ENCODE measurements around the gene PDE1A. TPM values are rescaled to one million over a fixed set of nuclear protein-coding genes. Genes with fewer than 3 reads are reported as not detected.

PDE1A gene
- total and polyA plus RNA-seq, 2 experiments from 2014 or later: 1.0 to 4.7 TPM

DNA sequence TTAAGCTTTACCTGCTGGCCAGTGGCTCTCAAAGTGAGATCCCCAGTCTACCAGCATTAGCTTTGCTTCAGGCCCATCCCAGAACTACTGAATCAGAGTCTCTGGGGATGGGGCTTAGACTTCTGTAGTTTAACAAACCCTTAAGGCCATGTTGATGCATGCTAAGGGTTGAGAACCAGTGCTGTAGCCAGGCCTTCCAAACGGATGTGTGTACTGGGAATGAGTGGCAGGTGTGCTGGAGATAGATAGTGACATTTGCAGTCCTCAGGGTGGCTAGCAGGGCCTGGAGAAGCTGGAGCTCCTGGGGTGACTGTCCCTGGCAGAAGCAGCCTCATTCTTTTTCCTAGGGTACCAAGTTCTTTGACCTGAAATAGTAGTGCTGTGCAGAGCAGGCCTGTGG is 292.6 kb downstream of the PDE1A start:
- no peak for DNase-seq (ENCODE audit: low spot score)
- H3K27ac ChIP-seq: no peak overlapping the region
- H4K20me1 ChIP-seq (ENCODE audit: insufficient read depth, poor library complexity, severe bottlenecking): no peaks in the 10 kb centered on the region
- WGBS (ENCODE audit: low lambda C conversion rate, missing lambda C conversion rate): 67% methylated on average over 1 of the region's 1 CpG
- no peak overlapping the region for H2AFZ ChIP-seq
- no peak overlapping the region for H3K4me3 ChIP-seq
- no peaks in the 10 kb centered on the region for H3K4me1 ChIP-seq (ENCODE audit: insufficient read depth)
- TF ChIP-seq EZH2phosphoT487 (IDR thresholded peaks at IDR 0.05; ENCODE audit: low read depth, severe bottlenecking, unreplicated experiment) (no peak), EZH2 (IDR thresholded peaks at IDR 0.05; ENCODE audit: borderline replicate concordance) (no peak)
- H3K79me2 ChIP-seq: no peaks in the 10 kb centered on the region
- H3K9me2 ChIP-seq (replicated peaks; ENCODE audit: insufficient read depth): no peaks in the 10 kb centered on the region
- no peak overlapping the region for H3K4me2 ChIP-seq
- H3K36me3 ChIP-seq (replicated peaks; ENCODE audit: insufficient read depth, low read depth): no peaks in the 10 kb centered on the region
- H3K27me3 ChIP-seq: no peaks in the 10 kb centered on the region
- no peaks in the 10 kb centered on the region for H3K9me3 ChIP-seq (ENCODE audit: low read depth)

DNA sequence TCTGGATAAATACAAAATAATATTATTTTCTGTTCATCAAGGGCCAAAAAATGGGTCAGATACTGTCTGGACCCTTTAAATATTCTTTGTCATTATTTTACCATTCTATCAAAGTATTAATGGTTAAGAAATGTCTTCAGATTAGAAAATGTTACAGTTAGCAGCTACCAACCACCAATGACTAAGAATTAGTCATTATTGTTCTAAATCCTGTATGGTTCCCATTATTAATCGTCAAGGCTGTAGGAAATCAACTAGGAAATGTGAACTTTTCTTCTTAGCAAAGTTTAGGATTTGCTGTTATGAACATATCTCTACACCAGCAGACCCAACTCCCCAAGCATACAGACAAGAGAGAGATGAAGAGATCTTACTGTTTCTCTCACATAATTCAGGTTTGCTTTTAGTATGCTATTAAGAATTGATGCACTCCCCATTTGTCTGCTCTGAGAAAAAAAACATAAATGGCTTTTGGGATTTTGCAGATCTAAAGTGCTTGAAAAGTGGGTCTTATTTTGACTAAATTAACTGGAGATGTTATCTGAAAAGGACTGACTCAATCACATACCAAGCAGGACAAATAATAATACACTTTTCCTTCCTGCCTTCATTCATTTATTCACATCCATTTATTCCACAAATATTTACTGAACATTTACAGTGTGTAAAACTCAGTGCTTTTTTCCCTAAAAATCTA is 293.5 kb downstream of the PDE1A start:
- Histone ChIP-seq H3K27ac (no peak overlapping the region), H3K9me3 (ENCODE audit: low read depth) (no peaks in the 10 kb centered on the region), H3K4me1 (ENCODE audit: insufficient read depth) (no peaks in the 10 kb centered on the region), H2AFZ (no peak overlapping the region), H3K4me2 (no peak overlapping the region), H3K4me3 (no peak overlapping the region), H3K9me2 (replicated peaks; ENCODE audit: insufficient read depth) (no peaks in the 10 kb centered on the region), H3K27me3 (no peaks in the 10 kb centered on the region), H3K36me3 (replicated peaks; ENCODE audit: insufficient read depth, low read depth) (no peaks in the 10 kb centered on the region), H4K20me1 (ENCODE audit: insufficient read depth, poor library complexity, severe bottlenecking) (no peaks in the 10 kb centered on the region), H3K79me2 (no peaks in the 10 kb centered on the region)
- DNase-seq (ENCODE audit: low spot score): no peak
- 70% methylated on average over 1 of the region's 1 CpG for WGBS (ENCODE audit: low lambda C conversion rate, missing lambda C conversion rate)
- TF ChIP-seq EZH2phosphoT487 (IDR thresholded peaks at IDR 0.05; ENCODE audit: low read depth, severe bottlenecking, unreplicated experiment) (no peak), EZH2 (IDR thresholded peaks at IDR 0.05; ENCODE audit: borderline replicate concordance) (no peak)
- TF ChIP-seq, protein P1, sequence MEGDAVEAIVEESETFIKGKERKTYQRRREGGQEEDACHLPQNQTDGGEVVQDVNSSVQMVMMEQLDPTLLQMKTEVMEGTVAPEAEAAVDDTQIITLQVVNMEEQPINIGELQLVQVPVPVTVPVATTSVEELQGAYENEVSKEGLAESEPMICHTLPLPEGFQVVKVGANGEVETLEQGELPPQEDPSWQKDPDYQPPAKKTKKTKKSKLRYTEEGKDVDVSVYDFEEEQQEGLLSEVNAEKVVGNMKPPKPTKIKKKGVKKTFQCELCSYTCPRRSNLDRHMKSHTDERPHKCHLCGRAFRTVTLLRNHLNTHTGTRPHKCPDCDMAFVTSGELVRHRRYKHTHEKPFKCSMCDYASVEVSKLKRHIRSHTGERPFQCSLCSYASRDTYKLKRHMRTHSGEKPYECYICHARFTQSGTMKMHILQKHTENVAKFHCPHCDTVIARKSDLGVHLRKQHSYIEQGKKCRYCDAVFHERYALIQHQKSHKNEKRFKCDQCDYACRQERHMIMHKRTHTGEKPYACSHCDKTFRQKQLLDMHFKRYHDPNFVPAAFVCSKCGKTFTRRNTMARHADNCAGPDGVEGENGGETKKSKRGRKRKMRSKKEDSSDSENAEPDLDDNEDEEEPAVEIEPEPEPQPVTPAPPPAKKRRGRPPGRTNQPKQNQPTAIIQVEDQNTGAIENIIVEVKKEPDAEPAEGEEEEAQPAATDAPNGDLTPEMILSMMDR (IDR thresholded peaks at IDR 0.05; ENCODE audit: poor library complexity): no peak

DNA sequence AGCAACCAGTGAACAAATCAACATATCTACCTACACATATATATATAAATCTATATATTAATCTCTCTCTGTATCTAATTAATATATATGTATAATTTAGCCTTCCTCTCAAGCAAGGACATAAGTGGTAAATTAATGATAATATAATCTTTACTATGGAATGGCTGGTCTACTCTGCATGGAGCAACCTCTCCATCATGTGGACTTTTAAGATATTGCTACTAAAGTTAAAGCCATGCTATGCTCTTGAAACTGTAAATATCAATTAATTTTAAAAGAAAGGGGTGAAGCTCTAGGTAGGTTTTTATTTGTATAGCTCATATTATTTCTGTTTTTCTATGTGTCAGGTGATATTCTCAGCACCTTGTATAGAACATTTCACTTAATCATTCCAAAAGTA is 294.2 kb downstream of the PDE1A start:
- Histone ChIP-seq H3K9me2 (replicated peaks; ENCODE audit: insufficient read depth) (no peaks in the 10 kb centered on the region), H3K9me3 (ENCODE audit: low read depth) (no peaks in the 10 kb centered on the region), H3K4me3 (no peak overlapping the region), H2AFZ (no peak overlapping the region), H3K27me3 (no peaks in the 10 kb centered on the region), H3K79me2 (no peaks in the 10 kb centered on the region), H3K4me1 (ENCODE audit: insufficient read depth) (no peaks in the 10 kb centered on the region), H3K4me2 (no peak overlapping the region), H3K36me3 (replicated peaks; ENCODE audit: insufficient read depth, low read depth) (no peaks in the 10 kb centered on the region), H4K20me1 (ENCODE audit: insufficient read depth, poor library complexity, severe bottlenecking) (no peaks in the 10 kb centered on the region), H3K27ac (no peak overlapping the region)
- no peak for DNase-seq (ENCODE audit: low spot score)
- TF ChIP-seq, protein P1 (IDR thresholded peaks at IDR 0.05; ENCODE audit: poor library complexity): peak; percentile 28
- TF ChIP-seq EZH2phosphoT487 (IDR thresholded peaks at IDR 0.05; ENCODE audit: low read depth, severe bottlenecking, unreplicated experiment): no peak

DNA sequence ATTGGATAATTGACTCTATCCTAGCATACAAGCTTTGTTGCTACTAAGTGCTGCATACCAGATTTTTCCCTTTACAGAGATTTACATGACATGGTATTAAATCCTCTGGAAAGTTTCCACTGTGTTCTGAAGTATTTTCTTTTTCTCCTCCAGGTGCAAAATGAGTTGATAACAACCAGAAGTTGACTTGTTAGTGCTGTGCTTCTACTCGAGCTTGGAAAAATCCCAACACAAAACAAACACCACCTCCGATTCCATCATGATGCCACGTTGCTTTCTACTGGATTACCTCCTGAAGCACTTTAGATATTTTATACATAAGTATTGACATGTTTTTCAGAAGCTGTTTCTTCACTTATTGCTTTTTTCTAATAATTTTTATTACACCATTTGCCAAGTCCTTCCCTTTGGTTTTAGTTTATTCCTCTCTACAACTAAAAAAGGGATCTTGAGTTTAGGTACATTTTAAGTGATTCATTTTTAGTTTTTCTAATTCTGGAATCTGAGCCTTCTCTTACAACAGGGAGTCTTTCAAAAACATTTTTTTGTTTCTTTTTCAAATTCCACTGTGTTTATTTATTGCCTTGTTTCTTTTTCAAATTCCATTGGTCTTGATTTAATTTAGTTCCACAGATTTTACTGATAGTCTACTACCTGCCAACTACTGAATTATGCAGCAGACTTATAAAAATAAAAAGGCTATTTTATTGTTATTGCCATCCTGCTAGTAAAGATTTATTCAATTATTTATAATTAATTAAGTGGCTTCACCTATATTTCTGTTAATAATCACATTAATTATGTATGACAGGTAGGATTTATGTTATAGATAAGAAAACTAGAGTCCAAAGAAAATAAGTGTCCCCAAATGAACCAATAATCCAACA is 297.8 kb downstream of the PDE1A start:
- Histone ChIP-seq H3K9me2 (replicated peaks; ENCODE audit: insufficient read depth) (no peaks in the 10 kb centered on the region), H3K36me3 (replicated peaks; ENCODE audit: insufficient read depth, low read depth) (no peaks in the 10 kb centered on the region), H3K27ac (no peak overlapping the region), H3K27me3 (no peaks in the 10 kb centered on the region), H3K4me3 (no peak overlapping the region), H3K4me1 (ENCODE audit: insufficient read depth) (no peaks in the 10 kb centered on the region), H3K79me2 (no peaks in the 10 kb centered on the region), H3K4me2 (no peak overlapping the region), H4K20me1 (ENCODE audit: insufficient read depth, poor library complexity, severe bottlenecking) (no peaks in the 10 kb centered on the region), H3K9me3 (ENCODE audit: low read depth) (no peaks in the 10 kb centered on the region), H2AFZ (no peak overlapping the region)
- TF ChIP-seq EZH2phosphoT487 (IDR thresholded peaks at IDR 0.05; ENCODE audit: low read depth, severe bottlenecking, unreplicated experiment) (no peak), EZH2 (IDR thresholded peaks at IDR 0.05; ENCODE audit: borderline replicate concordance) (no peak)
- TF ChIP-seq, protein P1 (IDR thresholded peaks at IDR 0.05; ENCODE audit: poor library complexity): no peak
- 51% methylated on average over 3 of the region's 3 CpGs for WGBS (ENCODE audit: low lambda C conversion rate, missing lambda C conversion rate)
- DNase-seq (ENCODE audit: low spot score): no peak
